Measurements from ENCODE around the gene ZNG1B. TPM values are rescaled to one million over a fixed set of nuclear protein-coding genes. Genes with fewer than 3 reads are reported as not detected.
"Not testable (repeated sequence)": the region's sequence is repeated elsewhere in the genome, so short reads cannot be mapped to it uniquely, and the experiment has no call there.

The ZNG1B gene
- total RNA-seq, 1 donor from 2014 or later: 32.1 TPM

DNA sequence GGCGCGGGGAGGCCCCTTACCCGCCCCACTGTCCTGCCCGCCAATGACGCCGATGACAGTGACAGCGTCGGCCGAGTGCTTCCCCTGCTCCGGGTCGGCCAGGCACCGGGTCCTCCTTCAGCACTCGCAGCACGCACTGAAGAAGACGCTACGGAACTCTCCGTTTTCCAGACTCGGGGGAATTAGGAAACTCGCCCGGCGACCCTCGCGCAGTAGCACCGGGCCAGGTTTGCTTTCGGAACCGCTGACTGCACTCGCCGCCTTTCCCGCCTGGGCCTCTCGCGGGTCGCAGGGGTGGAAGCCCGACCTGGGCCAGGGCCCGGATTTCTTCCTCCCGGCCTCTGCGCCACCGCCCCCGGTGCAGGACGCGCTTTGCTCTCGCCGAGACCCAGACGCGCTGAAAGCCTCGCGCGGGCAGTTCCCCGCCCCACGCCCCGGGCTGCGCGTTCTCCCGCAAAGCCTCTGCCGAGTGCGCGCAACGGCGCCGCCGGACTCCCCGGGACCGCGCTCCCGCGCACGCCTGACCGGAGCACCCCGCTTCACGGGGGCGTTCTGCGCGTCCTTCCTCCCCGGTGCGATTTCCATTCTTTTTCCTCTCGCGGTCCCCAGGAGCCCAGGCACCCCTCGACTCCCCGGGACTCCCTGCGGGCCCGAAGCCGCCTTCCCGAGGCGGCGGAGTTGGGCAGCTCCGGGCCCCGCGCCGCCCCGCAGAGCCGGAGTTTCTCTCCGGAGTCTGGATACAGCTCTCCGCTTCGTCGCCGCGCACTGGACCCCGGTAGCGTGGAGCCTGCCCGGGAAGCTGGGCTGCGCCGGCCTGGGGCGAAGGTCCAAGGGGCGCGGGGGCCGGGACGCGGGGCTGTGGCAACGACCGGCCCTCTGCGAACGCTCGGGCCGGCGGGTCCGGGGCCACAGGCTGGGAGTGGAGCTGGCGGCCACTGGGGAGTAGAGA, 65.9 kb downstream of the ZNG1B start:
- H3K9ac ChIP-seq (ENCODE audit: low read length); H3K27ac Mint-ChIP-seq (ENCODE audit: unreplicated experiment); H3K9me3 Mint-ChIP-seq (ENCODE audit: unreplicated experiment); H4K20me1 ChIP-seq (ENCODE audit: insufficient read depth, low read length); H3K4me1 Mint-ChIP-seq (ENCODE audit: low read depth, unreplicated experiment); FAIRE-seq; H2AFZ ChIP-seq (ENCODE audit: low read depth, low read length); H3K4me1 ChIP-seq (ENCODE audit: insufficient read depth, low read length); H3K36me3 Mint-ChIP-seq (ENCODE audit: low read depth, unreplicated experiment); H3K79me2 ChIP-seq (ENCODE audit: insufficient read depth, low read length); DNase-seq (ENCODE audit: low read depth); H3K36me3 ChIP-seq (ENCODE audit: insufficient read depth, low read length); H3K9me3 ChIP-seq (ENCODE audit: insufficient read depth, low read depth, low read length); H3K27ac ChIP-seq (ENCODE audit: low read depth, low read length): not testable (repeated sequence)
- Mint-ChIP-seq H3K27me3 (ENCODE audit: low read depth, unreplicated experiment) (peaks cover 23% of the 10 kb centered on the region), H3K4me3 (ENCODE audit: unreplicated experiment) (peak overlapping the region; percentile 68)
- peak; percentile 82 for TF ChIP-seq EZH2 (IDR thresholded peaks at IDR 0.05; ENCODE audit: insufficient read depth, low read length)
- Histone ChIP-seq H3K27me3 (ENCODE audit: insufficient read depth, low read length) (peaks cover 30% of the 10 kb centered on the region), H3K4me3 (ENCODE audit: insufficient read depth, low read depth, low read length) (peak overlapping the region; percentile 17), H3K4me2 (ENCODE audit: low read length) (peak overlapping the region; percentile 71)

DNA sequence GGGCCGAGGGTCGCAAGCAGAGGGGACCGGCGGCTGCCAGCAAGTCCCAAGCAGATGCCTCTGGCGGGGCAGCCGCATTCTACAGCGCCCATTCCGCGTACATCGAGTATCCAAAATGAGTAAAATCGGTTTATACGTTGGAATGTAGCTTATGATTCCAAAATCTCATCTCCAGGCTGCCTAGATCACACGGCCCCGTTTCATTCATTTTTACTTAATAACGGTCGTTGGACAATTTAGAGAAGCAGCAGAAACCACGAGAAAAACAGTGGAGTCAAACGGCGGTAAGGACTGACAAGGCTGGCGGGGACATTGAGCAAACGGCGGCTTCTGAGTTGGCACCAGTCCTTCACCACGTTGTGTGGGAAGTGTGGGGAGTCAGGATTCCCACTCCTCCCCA, 66.6 kb downstream of the ZNG1B start:
- H3K27me3 Mint-ChIP-seq (ENCODE audit: low read depth, unreplicated experiment): peaks cover 20% of the 10 kb centered on the region
- H3K4me2 ChIP-seq (ENCODE audit: low read length); H3K9me3 ChIP-seq (ENCODE audit: insufficient read depth, low read depth, low read length); FAIRE-seq; H3K9ac ChIP-seq (ENCODE audit: low read length); H3K4me1 ChIP-seq (ENCODE audit: insufficient read depth, low read length); H3K4me3 ChIP-seq (ENCODE audit: insufficient read depth, low read depth, low read length); H3K36me3 Mint-ChIP-seq (ENCODE audit: low read depth, unreplicated experiment); H2AFZ ChIP-seq (ENCODE audit: low read depth, low read length); DNase-seq (ENCODE audit: low read depth); H3K36me3 ChIP-seq (ENCODE audit: insufficient read depth, low read length); H3K27ac ChIP-seq (ENCODE audit: low read depth, low read length); H4K20me1 ChIP-seq (ENCODE audit: insufficient read depth, low read length); H3K79me2 ChIP-seq (ENCODE audit: insufficient read depth, low read length); H3K27ac Mint-ChIP-seq (ENCODE audit: unreplicated experiment); H3K9me3 Mint-ChIP-seq (ENCODE audit: unreplicated experiment); H3K4me1 Mint-ChIP-seq (ENCODE audit: low read depth, unreplicated experiment): not testable (repeated sequence)
- H3K27me3 ChIP-seq (ENCODE audit: insufficient read depth, low read length): peaks cover 30% of the 10 kb centered on the region
- peak overlapping the region; percentile 40 for H3K4me3 Mint-ChIP-seq (ENCODE audit: unreplicated experiment)

DNA sequence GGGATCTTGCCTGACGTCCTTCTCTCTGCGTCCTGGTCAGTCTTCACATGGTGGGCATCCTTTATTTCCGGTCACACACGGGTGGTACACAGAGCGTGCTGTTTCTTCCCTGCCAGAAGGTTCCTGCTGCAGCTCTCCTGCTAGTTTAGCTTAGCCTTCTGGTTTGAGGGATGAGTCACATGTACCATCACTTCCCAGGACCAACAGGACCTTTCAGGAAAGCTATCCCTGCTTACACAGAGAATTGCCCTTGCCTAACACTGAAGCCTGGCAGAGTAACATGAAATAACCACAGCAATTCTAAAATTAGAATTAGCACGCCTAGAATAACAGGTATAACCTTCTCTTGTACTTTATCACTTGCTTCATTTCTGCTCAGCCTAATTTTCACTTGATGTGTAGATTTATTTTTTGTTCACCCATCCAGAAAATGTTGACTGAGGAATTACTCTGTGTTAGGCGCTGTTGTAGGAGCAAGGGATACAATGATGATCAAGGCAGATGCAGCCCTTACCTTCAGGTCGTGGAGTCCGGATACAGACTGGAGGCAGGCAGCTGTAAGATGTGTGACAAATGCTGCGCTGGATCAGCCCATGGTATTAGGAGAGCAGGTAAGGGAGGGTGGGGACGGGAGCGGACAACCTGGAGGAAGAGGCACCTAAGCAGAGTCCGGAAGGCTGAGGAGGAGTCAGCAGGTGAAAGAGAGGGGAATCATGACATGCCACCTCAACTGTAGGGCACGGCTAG, 70.1 kb downstream of the ZNG1B start:
- peaks cover 19% of the 10 kb centered on the region for H3K27me3 ChIP-seq (ENCODE audit: insufficient read depth, low read length)
- H3K4me3 ChIP-seq (ENCODE audit: insufficient read depth, low read depth, low read length); FAIRE-seq; H3K9me3 Mint-ChIP-seq (ENCODE audit: unreplicated experiment); H3K36me3 Mint-ChIP-seq (ENCODE audit: low read depth, unreplicated experiment); H3K79me2 ChIP-seq (ENCODE audit: insufficient read depth, low read length); H3K9ac ChIP-seq (ENCODE audit: low read length); H3K4me1 ChIP-seq (ENCODE audit: insufficient read depth, low read length); H3K4me2 ChIP-seq (ENCODE audit: low read length); H3K36me3 ChIP-seq (ENCODE audit: insufficient read depth, low read length); H3K27ac Mint-ChIP-seq (ENCODE audit: unreplicated experiment); DNase-seq (ENCODE audit: low read depth); H3K27ac ChIP-seq (ENCODE audit: low read depth, low read length); H3K4me3 Mint-ChIP-seq (ENCODE audit: unreplicated experiment); H4K20me1 ChIP-seq (ENCODE audit: insufficient read depth, low read length); H2AFZ ChIP-seq (ENCODE audit: low read depth, low read length); H3K4me1 Mint-ChIP-seq (ENCODE audit: low read depth, unreplicated experiment); H3K9me3 ChIP-seq (ENCODE audit: insufficient read depth, low read depth, low read length): not testable (repeated sequence)
- peaks cover 29% of the 10 kb centered on the region for H3K27me3 Mint-ChIP-seq (ENCODE audit: low read depth, unreplicated experiment)

DNA sequence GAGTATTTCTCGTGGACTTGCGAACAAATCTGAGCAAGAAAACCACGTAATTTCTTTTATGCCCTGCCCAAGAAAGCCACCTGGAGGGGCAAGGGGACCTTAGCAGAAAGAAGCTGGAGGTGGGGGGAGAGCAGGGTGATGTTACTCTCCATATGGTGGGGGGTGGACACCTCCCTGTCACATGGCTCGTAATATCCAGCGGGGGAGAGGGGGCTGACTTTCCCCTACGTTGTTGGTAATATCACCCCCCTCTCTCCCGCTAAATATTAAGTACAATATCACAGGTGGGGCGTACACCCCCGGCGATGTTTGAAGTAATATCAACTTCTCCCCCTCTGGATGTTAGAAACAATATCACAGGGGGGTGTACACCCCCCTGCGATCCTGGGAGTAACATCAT, 70.7 kb downstream of the ZNG1B start:
- H4K20me1 ChIP-seq (ENCODE audit: insufficient read depth, low read length); H3K4me3 ChIP-seq (ENCODE audit: insufficient read depth, low read depth, low read length); DNase-seq (ENCODE audit: low read depth); H3K27ac ChIP-seq (ENCODE audit: low read depth, low read length); H3K36me3 Mint-ChIP-seq (ENCODE audit: low read depth, unreplicated experiment); H3K4me2 ChIP-seq (ENCODE audit: low read length); H3K4me1 Mint-ChIP-seq (ENCODE audit: low read depth, unreplicated experiment); H3K36me3 ChIP-seq (ENCODE audit: insufficient read depth, low read length); FAIRE-seq; H3K4me3 Mint-ChIP-seq (ENCODE audit: unreplicated experiment); H3K9me3 ChIP-seq (ENCODE audit: insufficient read depth, low read depth, low read length); H2AFZ ChIP-seq (ENCODE audit: low read depth, low read length); H3K9ac ChIP-seq (ENCODE audit: low read length); H3K9me3 Mint-ChIP-seq (ENCODE audit: unreplicated experiment); H3K79me2 ChIP-seq (ENCODE audit: insufficient read depth, low read length); H3K27ac Mint-ChIP-seq (ENCODE audit: unreplicated experiment); H3K4me1 ChIP-seq (ENCODE audit: insufficient read depth, low read length): not testable (repeated sequence)
- peaks cover 15% of the 10 kb centered on the region for H3K27me3 ChIP-seq (ENCODE audit: insufficient read depth, low read length)
- H3K27me3 Mint-ChIP-seq (ENCODE audit: low read depth, unreplicated experiment): peaks cover 29% of the 10 kb centered on the region

DNA sequence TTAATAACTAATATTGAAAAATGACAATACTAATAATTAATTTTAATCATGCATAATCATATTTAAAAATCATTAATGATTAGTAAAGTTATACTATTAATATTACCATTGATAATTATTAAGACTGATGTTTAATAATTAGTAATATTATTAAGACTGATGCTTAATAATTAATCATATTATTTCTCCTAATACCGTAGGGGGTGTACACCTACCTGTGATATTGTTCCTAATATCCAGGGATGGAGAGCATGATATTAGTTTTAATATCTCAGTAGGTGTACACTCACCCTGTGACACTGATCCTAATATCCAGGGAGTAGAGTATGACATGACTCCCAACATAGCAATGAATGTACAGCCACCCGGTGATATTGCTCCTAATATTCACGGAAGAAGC, 73.4 kb downstream of the ZNG1B start:
- FAIRE-seq; H3K9me3 ChIP-seq (ENCODE audit: insufficient read depth, low read depth, low read length); H3K4me2 ChIP-seq (ENCODE audit: low read length); H2AFZ ChIP-seq (ENCODE audit: low read depth, low read length); H3K79me2 ChIP-seq (ENCODE audit: insufficient read depth, low read length); H3K36me3 Mint-ChIP-seq (ENCODE audit: low read depth, unreplicated experiment); H3K4me1 ChIP-seq (ENCODE audit: insufficient read depth, low read length); H3K4me3 ChIP-seq (ENCODE audit: insufficient read depth, low read depth, low read length); H3K27ac ChIP-seq (ENCODE audit: low read depth, low read length); H3K4me1 Mint-ChIP-seq (ENCODE audit: low read depth, unreplicated experiment); H3K36me3 ChIP-seq (ENCODE audit: insufficient read depth, low read length); H3K27me3 ChIP-seq (ENCODE audit: insufficient read depth, low read length); H3K9ac ChIP-seq (ENCODE audit: low read length); H3K27ac Mint-ChIP-seq (ENCODE audit: unreplicated experiment); H3K9me3 Mint-ChIP-seq (ENCODE audit: unreplicated experiment); DNase-seq (ENCODE audit: low read depth); H4K20me1 ChIP-seq (ENCODE audit: insufficient read depth, low read length); H3K4me3 Mint-ChIP-seq (ENCODE audit: unreplicated experiment): not testable (repeated sequence)
- H3K27me3 Mint-ChIP-seq (ENCODE audit: low read depth, unreplicated experiment): peaks cover 35% of the 10 kb centered on the region
